ENCODE data around the gene PLXNB3.

Gene PLXNB3

DNA sequence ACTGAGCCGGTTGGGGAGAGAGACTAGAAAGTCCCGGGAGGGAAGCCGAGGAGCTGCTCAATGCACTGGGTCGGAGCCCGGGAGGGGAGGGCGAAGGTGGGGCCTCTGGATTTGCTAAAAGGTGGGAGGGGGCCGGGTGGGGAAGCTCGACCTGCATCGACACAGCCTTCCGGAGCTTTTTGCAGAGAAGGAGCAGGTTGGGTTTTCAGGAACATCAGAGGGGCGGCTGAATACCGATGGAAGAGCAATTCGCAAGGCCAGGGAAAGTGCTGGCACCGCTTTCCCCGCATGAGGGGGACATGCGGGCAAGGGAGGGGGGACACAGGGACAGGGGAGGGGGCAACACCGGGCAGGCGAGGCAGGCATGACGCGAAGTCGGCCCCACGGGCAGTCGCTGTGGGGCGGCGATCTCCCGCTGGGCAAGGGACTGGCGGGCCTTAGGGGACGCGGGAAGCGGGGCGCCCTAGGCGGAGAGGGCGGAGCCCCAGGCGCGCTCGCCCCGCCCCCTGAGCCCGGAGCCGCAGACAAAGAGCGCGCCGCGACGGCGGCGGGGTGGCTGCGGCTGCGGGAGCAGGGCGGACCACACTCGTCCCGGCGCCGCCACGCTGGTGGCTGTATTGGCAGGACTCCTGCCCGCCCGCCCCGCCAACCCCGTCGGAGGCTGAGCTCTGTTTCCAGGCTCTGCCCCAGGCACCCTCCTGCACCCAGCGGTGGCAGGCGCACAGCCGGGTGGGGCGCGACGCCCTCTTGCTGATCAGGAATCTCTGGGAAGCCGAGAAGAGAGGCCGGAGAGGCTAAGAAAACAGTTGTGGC is 54.7 kb downstream of the PLXNB3 start:
- peak; percentile 26 to 41 for DNase-seq

DNA sequence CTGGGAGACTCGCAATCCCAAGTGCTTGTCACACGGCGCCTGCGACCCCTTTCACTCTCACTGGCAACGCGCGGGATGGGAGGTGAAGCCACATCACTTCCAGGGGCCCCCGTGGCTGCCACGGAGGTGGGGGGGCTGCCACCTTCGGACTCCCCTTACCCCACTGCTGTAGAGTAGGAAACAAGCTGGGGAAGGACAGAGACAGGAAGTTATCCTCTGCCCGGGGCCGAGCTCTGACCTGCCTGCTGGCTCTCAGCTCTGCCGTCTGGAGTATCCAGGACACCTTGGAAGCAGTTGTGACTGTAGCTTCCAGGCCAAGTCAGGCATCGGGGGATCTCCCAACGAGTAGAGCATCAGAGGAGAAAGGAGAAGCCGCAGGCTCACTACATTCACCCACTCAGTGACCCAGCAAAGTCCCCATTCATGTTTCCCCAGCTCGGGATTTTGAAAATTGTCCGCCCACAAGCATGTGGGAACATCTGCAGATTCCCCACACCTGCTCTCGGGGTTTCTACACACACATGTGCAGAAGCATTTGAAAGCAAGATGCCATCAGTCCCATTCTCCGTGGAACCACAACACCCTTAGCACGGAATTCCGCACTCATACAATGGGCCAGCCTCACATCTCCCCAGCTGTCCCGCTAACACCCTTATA is 55.5 kb downstream of the PLXNB3 start:
- DNase-seq = no peak

DNA sequence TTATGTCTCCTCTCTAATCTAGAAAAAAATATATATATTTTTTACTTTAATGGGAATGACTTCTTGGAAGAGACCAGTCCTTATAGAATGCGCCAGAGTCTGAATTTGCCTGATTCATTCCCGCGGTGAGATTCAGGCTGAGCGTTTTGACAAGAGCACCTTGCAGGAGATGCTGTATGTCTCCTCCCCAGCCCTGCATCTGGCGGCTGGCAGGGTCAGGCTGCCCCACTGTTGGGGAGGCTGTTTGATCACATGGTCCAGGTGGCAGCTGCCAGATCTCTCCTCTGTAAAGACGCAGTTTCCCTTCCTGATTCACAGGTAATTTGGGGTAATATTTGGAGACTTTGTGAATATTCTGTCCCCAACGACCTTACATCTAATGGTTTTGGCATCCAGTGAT is 56.6 kb downstream of the PLXNB3 start:
- DNase-seq = no peak

DNA sequence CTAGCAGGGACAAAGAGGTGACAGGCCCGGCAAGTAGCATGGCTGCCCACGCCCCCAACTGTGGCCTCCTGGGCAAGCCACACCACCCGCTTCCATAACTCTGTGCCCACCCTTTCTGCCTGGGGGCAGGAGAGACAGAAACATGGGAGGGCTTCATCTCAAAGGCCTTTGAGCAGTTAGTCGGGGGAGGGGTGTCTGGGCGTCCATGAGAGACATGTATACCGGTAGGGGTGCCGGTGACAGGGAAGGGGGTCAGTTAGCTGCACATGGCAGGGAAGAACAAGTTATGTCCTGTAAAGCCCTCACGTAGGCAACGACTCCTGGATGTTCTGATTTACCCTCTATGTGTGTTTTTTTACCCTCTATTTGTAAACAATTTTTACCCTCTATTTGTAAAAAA is 57.0 kb downstream of the PLXNB3 start:
- DNase-seq = no peak

DNA sequence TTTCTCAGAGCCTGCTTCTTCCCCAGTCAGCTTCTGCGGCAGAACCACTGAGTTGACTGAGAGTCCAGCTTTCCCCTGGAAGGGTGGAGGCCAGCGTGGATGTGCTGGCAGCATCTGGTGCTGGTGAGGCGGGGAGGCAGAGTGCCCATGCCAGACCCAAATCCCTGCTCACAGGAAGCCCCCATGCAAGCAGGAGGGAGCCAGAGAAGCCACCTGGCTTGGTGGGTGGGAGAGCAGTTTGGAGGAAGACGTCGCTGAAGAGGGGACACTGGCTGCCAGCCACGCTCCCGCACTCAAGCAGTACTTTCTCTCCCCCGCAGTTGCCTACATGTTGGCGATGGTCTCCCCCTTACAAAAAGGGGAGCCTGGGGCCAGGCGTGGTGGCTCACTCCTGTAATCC is 60.3 kb downstream of the PLXNB3 start:
- no peak for DNase-seq

DNA sequence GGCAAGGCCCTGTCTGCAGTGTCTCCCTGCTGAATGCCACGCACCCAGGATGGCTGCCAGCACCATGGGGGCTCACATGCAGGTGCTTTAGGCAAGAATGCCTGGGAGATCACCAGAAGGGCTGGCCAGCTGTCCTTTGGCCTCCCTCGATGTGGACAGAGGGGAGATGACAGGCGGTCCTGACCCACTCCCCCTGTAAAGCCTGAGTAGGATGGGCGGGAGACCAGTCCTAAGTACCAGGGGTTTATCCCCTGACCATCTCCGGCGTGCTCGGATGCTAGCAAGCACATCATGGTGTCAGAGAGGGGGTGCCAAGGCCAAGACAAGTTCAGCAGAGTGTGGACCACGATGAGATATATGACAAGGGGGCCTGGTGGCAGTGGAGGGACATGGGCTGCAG is 61.0 kb downstream of the PLXNB3 start:
- DNase-seq = no peak
